Stimulated activated CD4-positive, alpha-beta T cell treated with anti-CD3 and anti-CD28 coated beads, Interleukin-4, amount 100 ng/mL, for 48 hours (primary cell): ENCODE results near the gene ZNF438.
A peak's percentile ranks its signal among the peaks of the same experiment; 100 is the strongest.
"Not testable (repeated sequence)": the region's sequence is repeated elsewhere in the genome, so short reads cannot be mapped to it uniquely, and the experiment has no call there.

Experiments
- DNase-seq, 2 donors: peaks; one replicate each; pipeline ENCODE4 v3.0.0-alpha.2; 2020; ENCODE audit warnings: low read depth in 2 of 2

Gene ZNF438

GRCh38 chr10:31042670-31043069, 11.0 kb upstream of the ZNF438 start:
- DNase-seq = no peak

- DNase-seq = no peak
Measured at GRCh38 chr10:31041011-31041410, 9.3 kb upstream of the ZNF438 start.

- DNase-seq = not testable (repeated sequence)
Measured at GRCh38 chr10:31039006-31039405, 7.3 kb upstream of the ZNF438 start.

- no peak for DNase-seq
Measured at GRCh38 chr10:31037749-31038148, 6.1 kb upstream of the ZNF438 start.

GRCh38 chr10:31036209-31036608, 4.5 kb upstream of the ZNF438 start:
- no peak for DNase-seq

- DNase-seq = no peak
Measured at GRCh38 chr10:31035266-31035798, 3.7 kb upstream of the ZNF438 start.

- DNase-seq = no peak
Measured at GRCh38 chr10:31034098-31034909, 2.6 kb upstream of the ZNF438 start.

GRCh38 chr10:31033147-31033546, 1.5 kb upstream of the ZNF438 start:
- DNase-seq = no peak

GRCh38 chr10:31032258-31033132, 830 bp upstream of the ZNF438 start:
- DNase-seq = peak; percentile 93

- DNase-seq = peak in 1 of 2 donors; percentile 1
Measured at GRCh38 chr10:31031205-31031557, 484 bp downstream of the ZNF438 start.

GRCh38 chr10:31030800-31031199, 865 bp downstream of the ZNF438 start:
- no peak for DNase-seq

GRCh38 chr10:31030260-31030659, 1.4 kb downstream of the ZNF438 start:
- DNase-seq = no peak

- DNase-seq = no peak
Measured at GRCh38 chr10:31028081-31028480, 3.6 kb downstream of the ZNF438 start.

GRCh38 chr10:31026279-31026678, 5.4 kb downstream of the ZNF438 start:
- DNase-seq = not testable (repeated sequence)

- DNase-seq = no peak
Measured at GRCh38 chr10:31025142-31025541, 6.5 kb downstream of the ZNF438 start.

GRCh38 chr10:31023558-31023957, 8.1 kb downstream of the ZNF438 start:
- DNase-seq = no peak

- DNase-seq = no peak
Measured at GRCh38 chr10:31020209-31020608, 11.5 kb downstream of the ZNF438 start.

GRCh38 chr10:31018962-31019361, 12.7 kb downstream of the ZNF438 start:
- no peak for DNase-seq

- no peak for DNase-seq
Measured at GRCh38 chr10:31018356-31018750, 13.3 kb downstream of the ZNF438 start.

- DNase-seq = no peak
Measured at GRCh38 chr10:31017534-31018355, 13.9 kb downstream of the ZNF438 start.

GRCh38 chr10:31014161-31014875, 17.3 kb downstream of the ZNF438 start:
- no peak for DNase-seq
